Pancreas (tissue), 10 donors: Measurements from ENCODE around the gene USP48. TPM values are rescaled to one million over a fixed set of nuclear protein-coding genes. Genes with fewer than 3 reads are reported as not detected.
A peak's percentile ranks its signal among the peaks of the same experiment; 100 is the strongest.

Experiments used
- ATAC-seq, 4 donors: fragments of 200-7000 bp; cut with Tn5 transposase; one replicate each; pipeline versions ENCODE4 v1.8.0 to v1.9.1; 2020; ENCODE audit warnings: mild to moderate bottlenecking in 4 of 4, moderate library complexity in 4 of 4
- DNase-seq, 6 donors: peaks; one replicate each; pipeline ENCODE4 v3.0.0-alpha.2; 2020
- FAIRE-seq: peaks from 2 replicates; lab custom pipeline; 2012; peaks lifted over from hg19 to GRCh38; lab: Jason Lieb, UNC
- H3K27ac ChIP-seq, 4 donors: fragments of 200-600 bp; sonication (generic); 1 replicate in 3 of 4; 2 replicates in 1 of 4; pipeline versions ENCODE4 v1.5.0 to v1.8.0; 2020
- H3K27me3 ChIP-seq, 4 donors: fragments of 200-600 bp; one replicate each; pipeline ENCODE4 v1.8.0; 2021
- H3K36me3 ChIP-seq, 3 donors: fragments of 200-600 bp; sonication (generic) in 1 of 3; one replicate each; pipeline versions ENCODE4 v1.5.0 to v1.8.0; 2020 to 2021
- H3K4me1 ChIP-seq, 3 donors: fragments of 200-600 bp; one replicate each; pipeline ENCODE4 v1.8.0; 2021
- H3K4me3 ChIP-seq, 4 donors: fragments of 200-600 bp; sonication (generic) in 2 of 4; one replicate each; pipeline versions ENCODE4 v1.5.0 to v1.8.0; 2020 to 2021
- H3K9me3 ChIP-seq, 4 donors: fragments of 200-600 bp; one replicate each; pipeline ENCODE4 v1.8.0; 2021
- WGBS, 2 donors: extraction: QIAGEN DNeasy Blood & Tissue Kit; methylation state at CpG; one replicate each; pipeline ENCODE4 v1.1.7; 2013; 5-methylcytosine and 5-hydroxymethylcytosine counted together
- intact Hi-C, 3 donors: fragments of 100-400 bp; cut with DNase I; formaldehyde crosslinking; loops; one replicate each; pipeline versions ENCODE4 v1.11.1 to v1.14.2; 2022
- polyA plus RNA-seq, 2 donors: library from polyadenylated mRNA; stranded (reverse); fragments of 200-250 nt; gene quantifications; one replicate each; pipeline ENCODE4 v1.2.3, GENCODE V29; 2013
- total RNA-seq, 6 donors: library from RNA; stranded (reverse); fragmentation: NEBNext Ultra II Directional in 4 of 6; extraction: Animal tissue kit (Norgen Biotek cat#: 25700) in 4 of 6; gene quantifications; one replicate each; pipeline versions ENCODE4 v1.2.1 to v1.2.4, GENCODE V29; 2021 to 2023
- TF ChIP-seq, protein P1 (sequence below), 4 donors: fragments of 200-600 bp; sonication (generic) in 3 of 4; IDR thresholded peaks; one replicate each; pipeline versions ENCODE4 v1.5.0 to v1.8.0; 2021; ENCODE audit warnings: antibody characterized with exemption in 4 of 4
- donor health status: healthy with polysubstance abuse.
- donor health status: DM: no; HTN: no; CAD: no; lungs with moderate emphysema.
- donor health status: DM: no; HTN: no; CAD: no.
- donor health status: control.
- donor health status: control.
- donor health status: Bipolar disorder and iron deficiency.
- donor health status: DM: yes; HTN: yes; CAD: no.
- donor health status: DM: no; HTN: no; CAD: no.
- donor health status: DM: no; HTN: no; CAD: no.
- donor health status: DM: yes; HTN: yes; CAD: no.

USP48 gene
- total and polyA plus RNA-seq, 8 donors, result 14.9 to 30.6 (median 25.9) TPM

DNA sequence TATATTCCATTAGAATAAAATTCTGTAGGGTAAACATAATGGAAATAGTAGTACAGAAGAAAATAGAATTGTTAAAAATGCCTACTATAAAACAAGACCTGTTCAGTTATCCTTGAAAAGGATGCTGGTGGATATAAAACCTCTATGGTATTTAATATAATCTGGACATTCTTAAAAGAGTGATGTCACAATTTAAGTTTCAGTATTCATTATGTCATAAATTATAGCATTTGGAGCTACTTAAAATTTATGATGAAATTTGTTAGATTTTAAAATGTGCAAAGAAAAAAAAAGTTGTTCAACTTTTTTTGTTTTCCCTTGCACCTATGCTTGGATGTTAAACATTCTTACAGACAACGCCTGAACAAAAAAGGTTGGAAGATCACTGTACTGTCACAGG lies 50.3 kb downstream of the USP48 start:
- 0% methylated on average over 1 of the region's 1 CpG for WGBS, 2 donors
- TF ChIP-seq, protein P1, sequence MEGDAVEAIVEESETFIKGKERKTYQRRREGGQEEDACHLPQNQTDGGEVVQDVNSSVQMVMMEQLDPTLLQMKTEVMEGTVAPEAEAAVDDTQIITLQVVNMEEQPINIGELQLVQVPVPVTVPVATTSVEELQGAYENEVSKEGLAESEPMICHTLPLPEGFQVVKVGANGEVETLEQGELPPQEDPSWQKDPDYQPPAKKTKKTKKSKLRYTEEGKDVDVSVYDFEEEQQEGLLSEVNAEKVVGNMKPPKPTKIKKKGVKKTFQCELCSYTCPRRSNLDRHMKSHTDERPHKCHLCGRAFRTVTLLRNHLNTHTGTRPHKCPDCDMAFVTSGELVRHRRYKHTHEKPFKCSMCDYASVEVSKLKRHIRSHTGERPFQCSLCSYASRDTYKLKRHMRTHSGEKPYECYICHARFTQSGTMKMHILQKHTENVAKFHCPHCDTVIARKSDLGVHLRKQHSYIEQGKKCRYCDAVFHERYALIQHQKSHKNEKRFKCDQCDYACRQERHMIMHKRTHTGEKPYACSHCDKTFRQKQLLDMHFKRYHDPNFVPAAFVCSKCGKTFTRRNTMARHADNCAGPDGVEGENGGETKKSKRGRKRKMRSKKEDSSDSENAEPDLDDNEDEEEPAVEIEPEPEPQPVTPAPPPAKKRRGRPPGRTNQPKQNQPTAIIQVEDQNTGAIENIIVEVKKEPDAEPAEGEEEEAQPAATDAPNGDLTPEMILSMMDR (IDR thresholded peaks at IDR 0.05), result no peak
- Histone ChIP-seq H3K4me3 (no peak overlapping the region), H3K4me1 (peaks cover 0 to 6% (median 0%) of the 10 kb centered on the region in 3 donors), H3K27me3 (no peaks in the 10 kb centered on the region), H3K27ac (no peak overlapping the region), H3K9me3 (no peaks in the 10 kb centered on the region), H3K36me3 (peaks cover 0 to 19% (median 4%) of the 10 kb centered on the region in 3 donors)
- ATAC-seq (no peak), FAIRE-seq (no peak), DNase-seq (no peak)
- intact Hi-C loops, result no loop called here

DNA sequence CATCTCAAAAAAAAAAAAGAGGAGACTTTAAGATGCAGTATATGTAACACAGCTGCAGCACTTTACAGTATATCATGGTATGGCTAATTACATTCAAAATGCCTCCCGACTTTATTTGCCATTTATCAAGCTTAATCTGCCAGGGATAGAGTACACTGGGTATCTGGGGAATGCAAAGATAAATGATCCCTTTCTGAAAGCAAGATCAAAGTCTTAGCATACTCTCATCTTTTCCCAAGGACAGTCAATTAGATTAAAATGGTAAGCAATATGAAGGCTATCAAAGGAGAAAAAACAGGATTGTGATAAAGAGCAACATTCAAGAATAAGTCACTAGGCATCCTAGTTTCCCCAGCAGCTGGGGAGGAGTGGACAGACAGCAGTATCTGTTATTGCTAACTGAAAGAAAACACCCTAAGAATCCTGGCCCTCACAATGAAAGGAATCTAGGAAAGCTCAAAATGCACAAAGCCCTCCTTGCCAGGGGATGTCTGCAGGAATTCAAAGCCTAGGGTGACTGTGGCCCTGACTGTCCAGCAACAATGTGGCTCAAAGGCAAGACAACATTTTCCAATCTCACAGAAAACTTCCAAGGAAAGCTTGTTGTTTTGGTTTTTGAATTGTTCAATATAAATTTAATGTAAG lies 57.1 kb downstream of the USP48 start:
- no peaks in the 10 kb centered on the region for H3K9me3 ChIP-seq
- H3K4me1 ChIP-seq, result no peaks in the 10 kb centered on the region
- DNase-seq, result no peak
- no peak for FAIRE-seq
- H3K36me3 ChIP-seq, result peaks cover 0 to 14% (median under 1%) of the 10 kb centered on the region in 3 donors
- no peaks in the 10 kb centered on the region for H3K27me3 ChIP-seq
- no peak overlapping the region for H3K27ac ChIP-seq
- 18 to 29% methylated on average over 1 of the region's 1 CpG for WGBS, 2 donors
- TF ChIP-seq, protein P1 (IDR thresholded peaks at IDR 0.05), result no peak
- no peak for ATAC-seq
- intact Hi-C loops, result no loop called here
- no peak overlapping the region for H3K4me3 ChIP-seq

DNA sequence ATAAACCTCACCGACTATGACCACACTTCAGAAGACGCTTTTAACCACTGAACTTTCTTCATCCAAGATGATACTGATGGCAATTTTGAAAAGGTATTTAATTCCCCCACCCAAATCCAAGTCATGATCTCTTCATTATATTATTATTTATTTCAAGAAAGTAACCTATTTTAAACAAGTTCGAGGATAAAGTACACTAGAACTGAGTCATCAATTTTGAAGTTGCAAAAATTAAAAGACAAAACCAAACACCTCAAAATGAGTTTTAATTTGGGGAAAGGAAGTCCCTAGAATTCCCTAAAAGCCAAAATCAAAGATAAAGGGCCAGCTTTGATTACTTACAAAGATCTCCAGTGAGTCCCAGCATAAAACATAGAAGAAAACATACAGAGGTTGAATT lies 58.4 kb downstream of the USP48 start:
- TF ChIP-seq, protein P1 (IDR thresholded peaks at IDR 0.05), result no peak
- H3K27ac ChIP-seq, result no peak overlapping the region
- H3K36me3 ChIP-seq, result peaks cover 0 to 24% (median 5%) of the 10 kb centered on the region in 3 donors
- no peaks in the 10 kb centered on the region for H3K4me1 ChIP-seq
- DNase-seq, result no peak
- no peaks in the 10 kb centered on the region for H3K27me3 ChIP-seq
- WGBS, 2 donors, result 90 to 96% methylated on average over 3 of the region's 3 CpGs
- H3K9me3 ChIP-seq, result no peaks in the 10 kb centered on the region
- intact Hi-C loops, result no loop called here
- no peak for FAIRE-seq
- no peak for ATAC-seq
- H3K4me3 ChIP-seq, result no peak overlapping the region

DNA sequence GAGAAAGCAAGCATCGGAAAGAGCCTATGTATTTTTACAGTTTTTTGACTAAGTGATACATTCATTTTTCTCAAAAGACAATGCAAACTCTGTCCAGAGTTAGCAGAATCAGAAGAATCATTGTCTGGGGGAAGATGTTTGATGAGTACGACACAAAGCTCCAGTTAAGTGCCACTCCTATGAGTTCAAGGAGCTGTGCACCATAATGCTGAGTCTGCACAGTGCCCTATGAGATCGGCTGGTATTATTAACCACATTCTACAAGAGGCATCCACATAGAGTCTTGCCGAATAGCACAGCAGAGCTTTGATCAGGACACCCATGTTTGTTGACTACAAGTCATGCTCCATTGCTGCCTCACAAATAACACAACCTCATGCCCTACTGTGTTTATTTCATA lies 58.9 kb downstream of the USP48 start:
- FAIRE-seq (no peak), DNase-seq (no peak), ATAC-seq (no peak)
- WGBS, 2 donors, result 95 to 96% methylated on average over 4 of the region's 4 CpGs
- intact Hi-C loops, result no loop called here
- no peak overlapping the region for H3K27ac ChIP-seq
- H3K4me3 ChIP-seq, result no peak overlapping the region
- no peaks in the 10 kb centered on the region for H3K9me3 ChIP-seq
- H3K36me3 ChIP-seq, result peaks cover 0 to 24% (median 5%) of the 10 kb centered on the region in 3 donors
- H3K27me3 ChIP-seq, result no peaks in the 10 kb centered on the region
- no peaks in the 10 kb centered on the region for H3K4me1 ChIP-seq
- TF ChIP-seq, protein P1 (IDR thresholded peaks at IDR 0.05), result no peak

DNA sequence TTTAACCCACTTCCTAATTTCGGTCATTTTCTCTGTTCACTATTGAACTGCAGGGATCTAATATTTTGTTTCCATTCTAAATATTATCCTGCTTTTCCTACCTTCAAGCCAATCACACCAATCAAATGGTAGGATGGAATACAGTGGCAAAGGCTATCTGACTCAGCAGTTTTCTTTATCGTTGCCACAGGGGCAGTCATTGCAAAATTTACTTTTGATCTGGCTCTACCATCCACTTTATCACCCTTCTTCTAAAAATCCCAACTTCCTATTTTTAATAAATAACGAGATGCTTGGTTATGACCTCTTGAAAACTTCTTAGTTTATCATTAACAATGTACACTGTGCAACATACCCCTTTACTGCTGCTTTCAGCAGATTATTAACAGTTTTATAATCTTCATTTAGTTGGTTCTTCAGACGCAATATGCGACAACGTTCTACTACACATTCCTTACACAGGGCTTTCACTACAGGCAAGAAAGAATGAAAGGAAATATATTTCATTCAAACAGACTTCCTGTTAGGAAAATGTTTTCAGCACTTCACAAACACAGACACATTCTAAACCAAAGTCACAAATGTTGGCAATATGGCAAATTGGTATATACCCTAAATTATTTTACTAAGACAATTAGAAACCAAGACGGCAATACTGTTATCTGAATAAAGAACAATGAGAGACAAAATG lies 61.5 kb downstream of the USP48 start:
- DNase-seq (no peak), ATAC-seq (peak in 2 of 4 donors; percentile 32 to 35), FAIRE-seq (no peak)
- H3K4me3 ChIP-seq, result no peak overlapping the region
- intact Hi-C loops, result no loop called here
- TF ChIP-seq, protein P1 (IDR thresholded peaks at IDR 0.05), result no peak
- H3K27me3 ChIP-seq, result no peaks in the 10 kb centered on the region
- WGBS, 2 donors, result 53 to 65% methylated on average over 7 of the region's 7 CpGs
- no peaks in the 10 kb centered on the region for H3K9me3 ChIP-seq
- H3K4me1 ChIP-seq, result no peaks in the 10 kb centered on the region
- no peak overlapping the region for H3K27ac ChIP-seq
- H3K36me3 ChIP-seq, result peaks cover 0 to 20% (median 7%) of the 10 kb centered on the region in 3 donors
